ENCODE measurements around the gene CLDN24.
"Not testable (repeated sequence)": the region's sequence is repeated elsewhere in the genome, so short reads cannot be mapped to it uniquely, and the experiment has no call there.

CLDN24 gene

DNA sequence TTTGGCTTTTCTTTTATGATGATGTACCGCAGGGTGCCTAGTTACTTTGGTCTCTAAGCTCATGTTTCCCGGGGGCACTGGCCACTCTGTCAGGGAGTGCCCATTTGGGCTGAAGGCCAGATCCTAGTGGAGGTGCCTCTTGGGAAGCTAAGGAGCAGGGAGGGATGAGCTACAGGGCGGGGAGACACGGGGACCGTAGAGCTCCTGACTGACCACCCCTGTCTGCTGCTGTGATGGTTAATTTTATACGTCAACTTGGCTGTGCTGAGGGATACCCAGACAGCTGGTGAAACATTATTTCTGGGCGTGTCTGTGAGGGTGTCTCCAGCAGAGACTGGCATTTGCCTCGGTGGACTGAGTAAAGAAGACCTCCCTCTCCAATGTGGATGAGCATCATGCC, 24.9 kb upstream of the CLDN24 start:
- no peak for DNase-seq (ENCODE audit: low read depth)

DNA sequence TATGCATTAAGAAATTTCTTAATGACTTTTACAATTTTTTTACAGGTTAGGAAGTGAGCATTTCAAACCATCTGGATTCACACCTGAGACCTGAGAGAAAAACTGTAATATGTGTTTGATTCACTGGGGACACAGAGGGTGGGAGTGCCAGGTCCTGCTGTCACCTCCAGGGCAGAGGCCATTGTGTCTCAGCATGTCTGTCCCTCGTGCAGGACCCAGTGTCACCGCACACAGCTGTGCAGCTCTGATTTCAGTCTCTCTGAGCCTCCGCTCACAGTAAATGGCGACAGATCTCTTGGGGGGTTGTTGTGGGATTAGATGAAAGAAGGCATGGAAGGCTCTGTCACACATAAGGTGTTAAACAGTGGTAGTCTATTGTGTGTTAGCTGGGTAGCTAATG, 23.0 kb upstream of the CLDN24 start:
- DNase-seq (ENCODE audit: low read depth) = no peak

DNA sequence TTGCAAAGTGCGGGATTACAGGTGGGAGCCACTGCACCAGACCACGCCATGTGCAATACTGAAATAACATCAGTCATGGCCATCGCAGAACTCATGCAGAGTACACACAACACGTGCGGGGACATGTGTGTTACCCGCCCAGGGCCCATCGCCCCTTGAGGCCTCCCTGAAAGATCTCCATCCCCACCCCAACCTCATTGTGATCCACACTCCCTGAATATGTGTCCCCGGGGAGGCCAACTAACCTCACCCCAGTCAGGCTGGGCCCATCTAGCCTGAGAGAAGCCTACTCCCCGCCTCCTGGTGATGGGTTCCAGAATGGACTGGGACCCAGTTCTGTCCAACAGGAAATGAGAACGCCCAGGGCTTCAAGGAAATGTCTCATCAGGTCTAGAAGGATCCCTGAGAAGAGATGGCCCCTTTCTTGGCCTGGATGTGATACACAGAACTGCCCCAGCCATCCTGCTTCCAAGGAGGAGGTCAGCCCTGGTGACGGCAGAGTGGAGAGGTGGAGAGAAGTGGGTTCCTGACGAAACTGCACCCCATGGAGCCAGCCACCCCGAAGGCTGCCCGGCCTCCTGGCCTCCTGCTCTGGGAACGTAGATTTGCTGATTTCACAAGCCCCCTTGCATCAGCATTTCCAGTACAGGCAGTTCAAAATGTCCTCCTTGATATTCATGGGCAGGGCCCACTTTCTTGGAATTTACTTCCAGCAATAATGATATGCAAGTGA, 22.5 kb upstream of the CLDN24 start:
- DNase-seq (ENCODE audit: low read depth) = no peak

DNA sequence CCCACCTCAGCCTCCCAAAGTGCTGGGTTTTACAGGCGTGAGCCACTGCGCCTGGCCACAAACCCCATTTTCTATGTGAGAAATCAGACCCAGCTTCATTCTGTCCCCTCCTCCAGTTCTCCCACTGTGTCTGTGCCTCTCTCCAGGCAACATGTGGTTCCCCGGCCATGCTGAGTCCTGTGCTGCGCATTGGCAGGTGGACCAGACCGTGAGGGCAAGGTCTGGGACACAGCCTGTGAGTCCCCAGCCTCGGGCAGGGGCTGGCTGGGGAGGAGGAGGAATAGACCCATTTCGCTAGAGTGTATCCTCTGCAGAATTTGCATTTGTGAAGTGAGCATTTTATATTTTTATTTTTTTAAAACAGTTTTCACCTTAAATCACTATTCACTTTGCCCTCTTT, 21.5 kb upstream of the CLDN24 start:
- no peak for DNase-seq (ENCODE audit: low read depth)

DNA sequence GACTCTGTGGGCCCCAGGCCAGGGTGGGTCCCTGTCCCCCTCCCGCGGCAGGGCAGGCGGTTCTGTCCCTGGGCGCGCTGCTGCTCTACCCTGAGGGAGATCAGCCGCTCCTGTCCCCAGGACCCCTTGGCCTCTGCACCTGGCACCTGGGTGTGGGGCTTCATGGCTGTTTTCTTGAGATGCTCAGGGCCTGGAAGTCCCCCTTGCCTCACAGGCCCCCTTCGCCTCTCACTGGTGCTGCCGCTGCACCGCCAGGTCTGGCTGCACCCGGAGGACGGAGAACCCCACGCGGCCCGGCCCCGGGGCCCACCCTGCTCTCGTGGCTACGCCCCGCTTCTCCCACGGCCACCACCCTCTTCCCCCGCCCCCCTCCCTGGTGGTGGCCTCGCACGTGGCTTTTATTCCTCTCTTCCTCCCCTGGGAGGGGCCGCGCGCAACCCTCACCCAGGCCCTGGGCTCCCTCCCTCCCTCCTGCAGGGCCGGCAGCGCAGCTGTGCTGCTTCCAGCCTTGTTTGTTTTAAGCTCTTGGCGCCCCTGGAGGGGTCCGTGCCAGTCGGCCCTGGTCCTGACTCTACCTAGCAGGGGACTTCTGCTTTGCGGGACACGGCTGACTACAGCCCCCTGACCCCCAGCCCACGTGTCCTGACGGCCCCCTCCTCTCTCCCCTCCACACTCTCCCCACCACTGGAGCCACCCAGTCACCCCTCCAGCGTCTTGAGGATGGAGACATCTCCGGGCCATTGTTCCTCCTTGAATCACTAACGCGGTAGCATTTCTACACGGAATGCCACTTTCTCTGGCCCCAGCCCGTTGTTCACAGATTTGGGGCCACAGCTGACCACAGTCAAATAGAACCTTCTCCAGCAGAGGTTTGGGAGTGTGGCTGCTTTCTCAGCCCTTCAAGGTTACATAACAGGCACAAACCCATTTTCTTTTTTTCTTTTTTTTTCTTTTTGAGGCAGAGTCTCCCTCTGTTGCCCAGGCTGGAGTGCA, 20.6 kb upstream of the CLDN24 start:
- no peak for DNase-seq (ENCODE audit: low read depth)

DNA sequence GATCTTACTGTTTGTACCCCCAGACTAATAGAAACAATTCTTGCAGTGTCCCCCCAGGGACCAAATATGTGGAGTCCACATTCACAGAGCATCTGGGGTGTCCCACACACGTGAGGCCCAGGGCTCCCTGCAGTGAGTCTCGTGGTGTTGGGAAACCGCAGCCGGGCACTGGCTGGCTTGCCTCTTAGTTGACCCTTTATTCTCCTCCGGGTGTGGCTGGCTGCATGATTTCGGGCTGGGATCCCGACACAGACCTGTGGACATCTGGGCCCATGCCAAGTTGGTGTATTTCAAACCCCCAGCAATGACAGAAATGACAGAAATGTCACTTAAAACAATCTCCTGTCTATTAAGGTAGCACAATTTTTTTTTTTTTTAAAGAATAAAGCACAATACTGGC, 15.6 kb upstream of the CLDN24 start:
- no peak for DNase-seq (ENCODE audit: low read depth)

DNA sequence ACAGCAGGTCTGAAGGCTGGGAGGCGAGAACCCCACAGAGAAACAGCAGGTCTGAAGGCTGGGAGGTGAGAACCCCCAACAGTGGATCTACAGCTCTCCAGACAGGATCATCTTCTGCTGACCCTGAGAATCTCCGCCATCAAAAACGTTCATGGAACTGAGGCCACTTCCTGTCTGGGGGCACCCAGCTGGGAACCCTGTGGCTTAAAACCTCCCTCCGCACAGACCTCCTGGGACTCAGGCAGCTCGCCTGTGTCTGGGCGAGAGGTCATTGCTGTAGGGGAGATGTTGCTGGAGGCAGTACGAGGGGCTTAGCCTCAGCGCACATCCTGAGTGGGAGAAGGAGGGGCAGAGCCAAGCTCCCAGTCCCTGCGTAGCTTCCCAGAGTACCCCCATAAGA, 15.1 kb upstream of the CLDN24 start:
- DNase-seq (ENCODE audit: low read depth) = no peak

DNA sequence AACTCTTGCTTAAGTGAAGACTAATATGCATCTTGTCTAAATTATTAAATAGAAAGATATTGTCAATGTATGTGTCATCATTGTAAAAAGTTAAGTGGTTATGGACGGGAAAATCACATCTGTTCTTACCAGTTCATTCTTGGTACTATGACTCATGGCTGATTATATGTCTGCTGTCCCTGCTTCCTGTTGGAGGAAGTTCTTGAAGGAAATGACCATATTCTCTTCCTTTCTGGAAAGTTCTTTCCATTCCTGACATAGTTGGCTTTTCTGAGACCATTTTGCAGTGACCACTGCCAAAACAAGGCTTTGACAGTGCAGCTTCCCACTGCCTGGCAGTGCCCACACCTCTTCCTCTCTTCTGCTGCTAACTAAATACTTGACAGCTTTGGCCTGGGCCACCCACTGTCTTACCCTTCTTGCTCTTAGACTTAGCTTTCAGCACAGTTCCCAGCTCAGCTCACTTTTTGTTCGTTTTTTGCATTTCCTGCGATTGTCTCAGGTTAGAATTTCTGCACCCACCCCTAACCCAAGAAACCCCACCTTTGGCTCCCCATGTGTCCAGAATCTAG, 13.2 kb upstream of the CLDN24 start:
- DNase-seq (ENCODE audit: low read depth) = no peak

DNA sequence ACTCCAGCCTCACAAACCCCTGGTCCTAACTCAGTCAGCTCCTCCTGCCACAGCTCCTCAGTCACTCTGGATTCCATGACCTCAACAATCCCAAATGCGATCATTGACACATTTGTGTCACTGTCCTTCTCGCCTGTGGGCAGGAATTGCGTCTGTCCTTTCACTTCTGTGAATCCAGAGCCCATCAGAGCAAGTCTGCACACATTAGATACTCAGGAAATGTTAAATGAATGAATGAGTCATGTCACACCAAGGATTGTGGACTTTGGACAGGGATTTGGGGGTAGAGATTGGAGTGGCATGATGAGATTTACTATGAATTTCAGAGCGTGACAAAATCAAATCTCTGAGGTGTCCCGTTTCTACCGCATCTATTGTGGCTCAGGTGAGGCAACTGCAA, 11.8 kb upstream of the CLDN24 start:
- no peak for DNase-seq (ENCODE audit: low read depth)

DNA sequence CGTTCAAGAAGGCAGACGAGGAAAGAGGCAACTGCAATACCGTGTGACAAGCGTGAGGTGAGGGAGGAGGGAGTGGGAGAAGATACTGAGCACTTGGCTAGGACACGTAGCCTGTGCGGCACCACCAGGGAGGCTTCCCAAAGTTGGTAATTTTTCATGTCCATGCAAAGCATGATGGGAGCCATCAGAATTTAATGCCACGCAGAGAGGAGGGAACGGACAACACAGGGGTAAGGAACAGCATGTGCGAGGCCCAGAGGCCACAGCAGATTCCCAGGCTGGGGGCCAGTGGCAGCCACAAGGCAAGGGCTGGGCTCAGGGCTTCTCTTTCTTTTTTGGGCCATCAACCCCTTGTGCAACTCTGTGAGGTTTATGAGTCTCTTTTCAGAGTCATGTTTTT, 11.0 kb upstream of the CLDN24 start:
- DNase-seq (ENCODE audit: low read depth) = no peak

DNA sequence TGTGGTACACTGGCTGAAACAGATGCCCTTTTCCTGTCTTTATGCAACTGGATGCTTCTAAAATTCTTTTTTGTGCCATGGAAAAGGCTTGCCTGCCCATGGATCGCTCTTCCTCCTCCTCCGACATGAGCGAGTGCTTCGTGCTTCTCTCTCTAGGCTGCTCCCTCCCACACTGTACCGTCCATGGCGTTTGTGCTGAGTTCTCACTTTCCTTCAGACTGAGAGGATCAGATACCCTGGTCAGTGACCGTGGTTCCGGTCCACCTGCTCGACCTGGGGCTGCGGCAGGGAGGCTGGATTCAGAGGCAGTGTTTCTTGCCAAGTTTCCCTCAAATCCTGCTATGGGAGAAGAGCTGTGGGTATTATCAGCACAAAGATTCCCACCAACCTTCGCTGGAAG, 10.2 kb upstream of the CLDN24 start:
- no peak for DNase-seq (ENCODE audit: low read depth)

DNA sequence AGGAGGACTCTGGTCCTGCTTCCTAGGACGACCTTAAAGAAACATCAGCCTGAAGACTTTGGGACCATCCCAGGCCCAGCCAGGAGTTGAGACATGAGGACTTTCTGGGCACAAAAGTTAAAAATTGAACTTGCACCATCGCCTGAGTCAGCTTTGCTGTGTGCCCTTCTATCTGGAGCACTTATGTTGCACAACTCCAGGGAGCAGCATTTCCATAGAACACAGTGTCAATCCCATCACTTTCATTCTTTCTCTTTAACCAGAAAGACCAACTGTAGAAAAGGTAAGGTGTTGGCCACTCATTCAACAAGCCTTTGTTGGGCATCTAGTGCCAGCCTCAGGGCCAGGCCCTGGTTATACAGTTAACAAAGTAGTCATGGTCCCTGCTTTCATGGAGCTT, 8.6 kb upstream of the CLDN24 start:
- DNase-seq (ENCODE audit: low read depth) = no peak

DNA sequence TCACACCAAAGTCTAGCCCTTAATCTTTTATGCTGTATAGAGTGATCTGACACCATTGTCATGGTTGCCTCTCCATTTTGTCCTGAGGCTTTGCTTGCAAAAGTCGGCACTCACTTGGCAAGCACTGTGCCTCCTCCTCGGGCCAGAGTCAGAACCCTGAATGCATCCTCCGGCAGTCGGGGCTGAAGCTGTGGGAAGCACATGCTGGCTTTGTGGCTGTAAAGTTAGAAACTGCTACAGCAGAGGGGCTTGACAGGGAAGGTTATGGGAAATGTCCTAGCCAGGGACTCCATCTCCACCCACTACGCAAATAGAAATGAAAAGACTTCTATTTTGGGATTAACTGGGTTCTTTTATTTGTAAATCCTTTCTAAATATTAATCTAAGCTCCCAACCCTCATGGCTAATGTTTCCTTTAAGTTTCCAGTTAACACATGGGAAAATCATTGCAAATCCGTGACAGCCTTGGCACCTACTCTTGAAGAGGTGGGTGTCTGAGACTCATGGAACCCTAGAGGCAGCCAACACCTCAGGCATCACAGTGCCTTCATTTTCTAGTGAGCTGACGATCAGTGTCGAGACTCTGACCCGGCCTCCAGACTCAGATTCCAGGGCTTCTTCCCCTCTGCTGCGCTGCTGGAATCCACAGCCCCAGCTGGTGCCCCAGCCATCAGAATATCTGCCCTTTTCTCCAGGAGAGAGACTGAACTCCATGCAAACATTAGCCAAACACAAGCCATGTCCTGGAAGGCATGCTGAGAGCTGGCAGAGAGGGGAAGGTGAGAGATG, 7.9 kb upstream of the CLDN24 start:
- no peak for DNase-seq (ENCODE audit: low read depth)

DNA sequence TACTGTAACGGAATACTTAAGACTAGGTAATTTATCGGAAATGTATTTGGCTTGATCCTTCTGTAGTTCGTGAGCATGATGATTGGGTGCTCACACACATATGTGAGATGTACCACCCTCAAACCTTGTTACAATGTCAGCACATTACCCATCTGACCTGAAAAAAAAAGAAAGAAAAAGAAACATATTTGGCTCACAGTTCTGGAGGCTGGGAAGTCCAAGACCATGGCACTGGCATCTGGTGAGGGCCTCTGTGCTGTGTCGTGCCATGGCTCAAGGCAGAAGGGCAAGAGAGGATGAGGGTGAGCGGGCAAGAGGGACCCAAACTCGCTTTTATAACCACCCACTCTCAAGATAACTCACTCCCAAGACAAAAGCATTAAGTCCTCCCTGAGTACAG, 7.0 kb upstream of the CLDN24 start:
- no peak for DNase-seq (ENCODE audit: low read depth)

DNA sequence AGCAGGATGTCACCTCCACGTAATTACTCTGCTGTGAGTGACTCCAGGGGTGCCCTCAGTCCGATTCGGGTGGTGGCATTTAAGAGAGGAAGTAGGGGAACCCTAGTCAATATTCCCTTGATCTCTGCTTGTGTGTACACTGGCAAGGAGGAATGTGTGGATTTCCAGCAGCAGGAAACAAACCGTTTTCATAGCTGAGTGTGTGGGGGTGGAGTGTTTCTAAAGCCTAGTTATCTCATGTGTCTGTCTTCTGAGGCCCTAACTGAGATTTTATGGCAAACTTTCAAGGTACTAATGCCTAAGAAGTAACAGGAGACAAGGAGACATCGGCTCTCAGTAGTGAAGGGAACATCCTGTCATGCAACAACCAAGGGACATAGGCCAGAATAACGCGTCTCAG, 6.6 kb upstream of the CLDN24 start:
- DNase-seq (ENCODE audit: low read depth) = no peak

DNA sequence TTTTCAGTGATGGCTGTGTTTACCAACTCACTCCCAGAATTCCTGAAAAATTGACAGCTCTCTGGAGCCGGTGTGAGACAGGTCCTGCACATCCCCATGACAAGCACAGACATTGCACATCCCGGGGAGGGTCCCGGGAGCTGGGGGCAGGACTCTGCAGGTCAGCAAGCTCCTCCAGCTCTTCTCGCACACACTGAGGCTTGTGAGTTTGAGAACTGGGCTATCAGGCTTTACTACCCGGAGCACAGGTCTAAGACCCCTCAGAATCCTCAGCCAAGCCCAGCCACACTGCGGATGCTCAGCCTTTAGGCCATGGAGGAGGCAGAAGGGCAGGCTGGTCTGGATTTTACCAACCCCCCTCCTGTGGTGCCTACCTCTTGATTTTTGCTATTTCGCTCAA, 5.6 kb upstream of the CLDN24 start:
- DNase-seq (ENCODE audit: low read depth) = no peak

DNA sequence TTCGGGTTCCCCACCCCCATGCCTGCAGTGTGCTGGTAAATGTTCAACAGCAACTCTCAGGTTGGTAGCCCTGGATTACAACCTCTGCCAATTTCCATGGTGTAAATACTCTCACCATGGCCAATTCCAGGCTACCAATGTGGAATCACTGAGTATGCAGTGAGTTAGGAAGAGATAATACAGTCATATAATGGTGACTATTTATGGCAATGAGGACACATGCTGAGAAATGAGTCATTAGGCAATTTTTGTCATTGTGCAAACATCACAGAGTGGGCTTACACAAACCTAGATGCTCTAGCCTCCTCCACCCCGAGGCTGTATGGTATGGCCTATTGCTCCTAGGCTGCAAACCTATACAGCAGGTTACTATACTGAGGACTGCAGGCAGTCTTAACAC, 4.6 kb upstream of the CLDN24 start:
- DNase-seq (ENCODE audit: low read depth) = no peak

DNA sequence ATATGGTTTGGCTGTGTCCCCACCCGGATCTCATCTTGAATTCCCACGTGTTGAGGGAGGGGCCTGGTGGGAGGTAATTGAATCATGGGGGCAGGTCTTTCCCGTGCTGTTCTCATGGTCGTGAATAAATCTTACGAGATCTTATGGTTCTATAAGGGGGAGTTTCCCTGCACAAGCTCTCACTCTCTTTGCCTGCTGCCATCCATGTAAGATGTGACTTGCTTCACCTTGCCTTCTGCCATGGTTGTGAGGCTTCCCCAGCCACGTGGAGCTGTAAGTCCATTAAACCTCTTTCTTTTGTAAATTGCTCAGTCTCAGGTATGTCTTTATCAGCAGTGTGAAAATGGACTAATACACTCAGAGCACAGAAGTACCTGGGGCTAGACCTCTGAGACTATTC, 4.2 kb upstream of the CLDN24 start:
- DNase-seq (ENCODE audit: low read depth) = not testable (repeated sequence)

DNA sequence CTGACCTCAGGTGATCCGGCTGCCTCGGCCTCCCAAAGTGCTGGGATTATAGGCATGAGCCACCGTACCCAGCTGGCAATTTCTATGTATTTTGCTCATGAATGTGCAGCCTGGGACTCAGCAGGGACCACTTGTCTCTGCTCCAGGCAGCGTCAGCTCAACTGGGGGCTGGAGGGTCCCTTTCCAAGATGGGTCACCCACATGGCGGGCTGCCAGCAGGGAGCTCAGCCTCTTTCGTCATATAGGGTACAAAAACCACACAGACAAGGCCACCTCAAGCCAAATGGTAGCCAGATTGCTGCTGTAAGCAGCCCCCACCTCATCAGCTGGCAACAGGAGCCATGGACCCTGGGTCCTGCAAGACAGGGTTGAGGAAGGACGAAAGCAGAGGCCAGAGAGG, 2.4 kb upstream of the CLDN24 start:
- no peak for DNase-seq (ENCODE audit: low read depth)

DNA sequence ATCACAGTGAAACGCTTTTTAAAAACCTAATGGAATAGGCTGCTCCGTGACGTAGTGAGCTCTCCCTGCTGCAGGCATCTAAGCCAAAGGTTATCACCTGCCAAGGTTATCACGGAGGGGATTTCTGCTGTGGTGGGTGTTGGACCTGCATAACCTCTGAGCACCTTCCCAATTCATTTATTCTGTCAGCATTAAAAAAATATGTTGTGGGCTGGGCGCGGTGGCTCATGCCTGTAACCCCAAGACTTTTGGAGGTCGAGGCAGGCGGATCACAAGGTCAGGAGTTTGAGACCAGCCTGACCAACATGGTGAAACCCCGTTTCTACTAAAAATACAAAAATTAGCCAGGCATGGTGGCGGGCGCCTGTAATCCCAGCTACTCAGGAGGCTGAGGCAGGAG, 1.8 kb upstream of the CLDN24 start:
- DNase-seq (ENCODE audit: low read depth) = not testable (repeated sequence)

DNA sequence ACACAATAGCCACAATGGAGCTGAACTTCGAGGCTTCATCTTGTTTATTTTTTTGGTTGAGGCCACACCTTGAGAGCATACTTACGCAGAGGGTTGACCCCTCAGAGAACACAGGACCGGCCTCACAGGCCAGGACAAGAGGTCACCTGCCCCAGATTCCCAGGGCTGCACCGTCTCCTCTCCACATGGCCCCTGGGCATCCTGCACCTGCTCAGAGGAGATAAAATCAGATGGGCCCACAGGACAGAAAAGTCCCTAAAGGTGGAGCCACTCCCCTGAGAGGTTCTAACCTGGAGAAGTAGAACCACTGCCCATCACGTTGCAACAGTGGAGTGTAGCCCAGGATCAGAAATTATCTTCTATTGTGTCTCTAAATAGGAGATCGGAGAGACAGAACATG, 1.1 kb upstream of the CLDN24 start:
- no peak for DNase-seq (ENCODE audit: low read depth)

DNA sequence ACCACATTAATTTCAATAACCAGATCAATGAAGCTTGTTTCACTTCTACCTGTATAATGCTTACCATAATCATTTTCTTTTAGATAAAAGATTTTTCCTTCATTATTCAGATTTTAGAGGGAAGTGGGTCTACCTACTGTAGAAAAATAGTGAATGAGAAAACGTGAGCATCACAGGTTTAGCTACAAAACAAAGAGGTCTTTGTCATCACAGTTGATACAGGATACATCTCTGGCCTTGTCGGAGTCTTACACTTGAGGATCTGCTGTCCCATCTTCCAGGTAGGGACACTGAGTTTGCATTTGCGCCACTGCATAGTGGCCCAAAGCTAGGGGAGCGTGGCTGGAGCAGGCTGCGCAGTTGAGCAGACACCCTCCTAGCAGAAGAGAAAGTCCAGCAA, 710 bp downstream of the CLDN24 start:
- DNase-seq (ENCODE audit: low read depth) = no peak

All from activated T-helper 9 cell treated with anti-CD3 and anti-CD28 coated beads, Interleukin-2, amount 50 U/mL, for 16 hours (primary cell).